ENCODE results near the gene EP400.

- TF ChIP-seq CTCF (IDR thresholded peaks at IDR 0.05) (peak; percentile 29), ZFX (IDR thresholded peaks at IDR 0.05; ENCODE audit: borderline replicate concordance) (no peak)
Observed at GRCh38 chr12:132075714-132076553, 126.2 kb downstream of the EP400 start.
